SH-SY5Y (cell line): ENCODE results near the gene PPP1R9B.

Experiments
- GATA2 ChIP-seq: IDR thresholded peaks from 2 replicates; pipeline ENCODE4 v1.6.1; 2011; ENCODE audit warnings: mild to moderate bottlenecking, low read depth, low read length
- GATA3 ChIP-seq: IDR thresholded peaks from 2 replicates; pipeline ENCODE4 v1.6.1; 2011; ENCODE audit warnings: low read depth, mild to moderate bottlenecking, low read length, moderate library complexity

DNA sequence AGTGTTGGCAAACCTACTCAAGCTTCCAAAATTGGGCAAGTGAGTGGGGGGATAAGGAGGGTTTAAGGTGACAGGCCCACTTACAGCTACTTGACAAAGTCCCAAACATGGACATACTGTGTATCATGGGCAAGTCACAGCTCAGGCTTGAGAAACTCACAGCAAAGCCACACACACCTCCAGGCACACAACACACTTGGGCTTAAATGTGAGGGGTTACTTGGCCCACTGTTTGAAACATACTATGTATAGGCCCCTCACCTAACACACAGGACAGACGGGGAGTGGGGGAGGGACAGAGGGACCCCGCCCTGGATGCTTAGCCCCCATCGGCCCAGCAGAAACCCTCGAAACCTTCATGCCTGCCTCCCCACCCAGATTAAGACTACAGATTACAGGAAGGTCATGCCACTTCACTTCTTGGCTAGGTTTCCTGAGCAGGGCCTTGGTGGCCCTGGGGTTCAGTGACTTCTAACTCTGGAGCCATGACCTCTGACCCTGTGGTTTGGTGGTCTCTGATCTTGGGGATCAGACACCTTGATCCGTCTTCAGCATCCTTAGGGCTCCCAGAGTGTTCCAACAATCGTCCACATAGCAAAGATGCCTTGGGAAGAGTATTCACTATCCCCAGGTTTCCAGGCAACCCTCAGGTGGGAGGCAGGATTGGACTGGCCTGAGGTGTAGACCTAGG is 18.2 kb downstream of the PPP1R9B start:
- no peak for TF ChIP-seq GATA2
- TF ChIP-seq GATA3 = no peak
